Cerebellar nuclear complex (tissue), 1 donor: ENCODE measurements around the gene BEND5.

Experiments
- DNase-seq, 2 experiments: peaks; one replicate each; lab custom pipeline; 2025; lab: John Stamatoyannopoulos, UW

The BEND5 gene, protein sequence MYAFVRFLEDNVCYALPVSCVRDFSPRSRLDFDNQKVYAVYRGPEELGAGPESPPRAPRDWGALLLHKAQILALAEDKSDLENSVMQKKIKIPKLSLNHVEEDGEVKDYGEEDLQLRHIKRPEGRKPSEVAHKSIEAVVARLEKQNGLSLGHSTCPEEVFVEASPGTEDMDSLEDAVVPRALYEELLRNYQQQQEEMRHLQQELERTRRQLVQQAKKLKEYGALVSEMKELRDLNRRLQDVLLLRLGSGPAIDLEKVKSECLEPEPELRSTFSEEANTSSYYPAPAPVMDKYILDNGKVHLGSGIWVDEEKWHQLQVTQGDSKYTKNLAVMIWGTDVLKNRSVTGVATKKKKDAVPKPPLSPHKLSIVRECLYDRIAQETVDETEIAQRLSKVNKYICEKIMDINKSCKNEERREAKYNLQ

DNA sequence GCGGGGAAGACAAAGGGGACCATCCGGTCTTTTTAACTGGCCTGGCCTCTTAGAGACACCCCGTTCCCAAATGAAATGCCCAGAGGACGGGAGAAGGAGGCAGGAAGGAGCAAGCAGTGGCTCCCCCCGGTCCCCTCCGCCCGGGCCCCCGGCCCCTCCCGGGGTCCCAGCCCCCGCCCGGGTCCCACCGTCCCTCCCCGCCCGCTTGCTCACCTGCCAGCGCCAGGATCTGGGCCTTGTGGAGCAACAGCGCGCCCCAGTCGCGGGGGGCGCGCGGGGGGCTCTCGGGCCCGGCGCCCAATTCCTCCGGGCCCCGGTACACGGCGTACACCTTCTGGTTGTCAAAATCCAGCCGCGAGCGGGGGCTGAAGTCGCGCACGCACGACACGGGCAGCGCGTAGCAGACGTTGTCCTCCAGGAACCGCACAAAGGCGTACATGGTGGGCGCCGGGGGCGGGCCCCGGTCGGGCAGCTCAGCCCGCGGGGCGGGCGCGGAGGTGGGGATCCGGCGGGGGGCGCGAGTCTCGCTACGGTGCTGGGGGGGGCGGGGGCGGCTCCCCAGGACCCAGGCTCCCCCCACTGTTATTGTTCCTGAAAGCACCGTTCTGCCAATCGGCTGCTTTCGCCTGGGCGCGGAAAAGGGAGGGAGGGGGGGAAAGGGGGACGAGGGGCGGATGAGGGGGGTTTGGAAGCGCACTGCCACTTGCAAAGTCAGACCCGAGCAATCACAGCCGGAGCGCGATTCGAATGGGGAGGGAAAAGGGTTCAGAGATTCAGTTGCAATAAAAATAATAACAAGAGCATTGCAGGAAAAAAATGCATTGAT lies at the start of gene BEND5:
TSS of gene BEND5 (minus strand) at position 499 of the 826 bp plus-strand sequence. CDS start at position 439, 60 bp downstream.
- DNase-seq = peak in 1 of 2 experiments; percentile 4

GRCh38 chr1:48823168-48823567 lies 46.5 kb upstream of the BEND5 start:
- DNase-seq = no peak

GRCh38 chr1:48820491-48820890 lies 43.8 kb upstream of the BEND5 start:
- DNase-seq = no peak

DNA sequence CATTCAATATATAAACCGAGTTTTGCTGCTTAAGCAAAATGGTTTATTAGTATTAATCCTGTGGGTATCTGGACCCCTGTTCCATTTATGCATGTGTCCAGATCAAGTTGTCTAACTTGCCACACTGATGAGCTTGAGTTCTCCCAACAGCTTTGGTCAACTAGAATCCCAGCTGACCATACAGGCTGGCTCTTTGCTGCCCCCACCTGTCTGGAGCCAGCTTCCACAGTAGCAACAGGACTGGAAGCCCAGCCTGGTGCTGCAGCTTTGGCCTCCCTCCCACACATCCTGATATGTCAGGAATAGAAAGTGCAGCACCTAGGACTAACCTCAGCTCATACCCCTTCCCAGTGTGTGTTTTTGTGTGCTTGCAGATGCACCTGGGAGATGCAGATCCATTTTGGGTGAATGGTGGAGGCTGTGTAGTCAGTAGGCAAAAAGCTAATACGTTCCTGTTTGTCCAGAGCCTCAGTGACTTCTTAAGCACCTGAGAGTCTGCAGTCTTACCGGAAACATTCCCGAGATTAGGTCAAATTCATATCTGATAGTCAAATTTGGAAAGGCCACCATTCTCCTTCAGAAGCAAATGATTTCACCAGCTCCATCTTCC lies 40.9 kb upstream of the BEND5 start:
- DNase-seq = no peak

DNA sequence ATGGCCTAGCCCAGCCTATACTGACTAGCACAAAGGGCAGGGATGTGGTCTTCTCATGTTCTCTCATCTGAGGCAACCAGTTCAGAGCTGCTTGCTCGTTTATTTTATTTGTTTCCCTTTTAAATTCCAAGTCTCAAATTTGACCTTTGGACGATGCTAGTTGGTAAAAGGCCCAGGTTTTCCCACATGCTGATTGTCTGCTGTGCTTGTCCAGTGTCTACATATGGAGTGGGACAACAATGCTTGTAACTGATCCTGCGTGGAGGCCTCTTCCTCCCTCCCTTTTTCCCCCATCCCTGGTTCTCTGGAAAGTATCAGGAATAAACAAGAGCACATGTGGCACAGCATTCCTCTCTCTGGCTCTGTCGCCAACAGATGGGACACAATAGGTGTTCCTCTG lies 34.0 kb upstream of the BEND5 start:
- DNase-seq = no peak

DNA sequence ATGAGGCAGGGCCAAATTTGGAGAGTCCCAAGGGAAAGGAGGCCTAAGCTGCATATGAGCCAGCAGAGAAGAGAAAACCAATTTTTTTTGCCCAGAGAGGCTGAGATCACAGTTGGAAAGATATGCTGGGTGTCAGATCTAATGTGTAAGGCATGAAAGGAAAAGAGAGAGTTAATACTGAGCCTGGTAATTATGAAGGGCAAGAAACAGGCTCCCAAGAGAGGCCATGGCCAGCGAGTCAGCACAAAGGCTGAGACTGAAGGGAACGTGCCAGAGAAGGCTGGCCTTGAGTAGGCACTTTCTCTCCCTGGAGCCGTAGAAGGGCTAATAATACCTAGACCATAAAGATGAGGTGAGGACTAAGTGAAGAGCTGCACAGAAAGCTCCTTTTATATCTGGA lies 31.8 kb upstream of the BEND5 start:
- no peak for DNase-seq

DNA sequence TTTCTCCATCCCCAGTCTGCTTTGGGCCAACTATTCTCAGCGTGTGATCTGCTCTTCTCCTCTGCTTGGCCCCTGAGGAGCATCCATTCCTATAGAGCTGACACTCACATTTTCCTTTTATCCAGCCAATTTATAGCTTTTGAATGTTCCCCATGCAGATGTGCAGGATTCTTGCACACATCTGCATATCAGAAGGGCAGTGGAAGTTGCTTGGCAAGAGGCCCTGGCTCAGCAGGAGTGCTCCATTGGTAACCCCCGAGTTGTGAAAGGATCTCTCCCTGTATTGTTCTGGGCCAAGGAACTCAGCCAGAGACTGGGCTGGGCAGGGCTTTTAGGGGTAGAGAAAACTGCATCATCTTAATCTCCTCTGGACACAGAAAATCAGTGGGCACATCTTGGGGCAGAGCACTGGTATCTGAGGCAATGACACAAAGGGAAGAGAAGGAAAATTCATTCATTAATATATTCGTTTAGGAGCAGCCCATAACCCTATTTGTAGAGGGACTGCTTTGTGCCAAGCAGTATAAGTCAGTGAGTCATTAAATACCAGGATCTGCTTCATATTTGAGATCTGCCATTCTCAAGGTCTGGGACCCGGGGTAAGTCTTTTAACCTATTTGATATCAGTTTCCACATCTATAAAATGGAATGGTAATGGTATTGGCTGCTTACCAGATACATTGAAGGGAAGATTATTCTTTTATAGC lies 31.0 kb upstream of the BEND5 start:
- no peak for DNase-seq

DNA sequence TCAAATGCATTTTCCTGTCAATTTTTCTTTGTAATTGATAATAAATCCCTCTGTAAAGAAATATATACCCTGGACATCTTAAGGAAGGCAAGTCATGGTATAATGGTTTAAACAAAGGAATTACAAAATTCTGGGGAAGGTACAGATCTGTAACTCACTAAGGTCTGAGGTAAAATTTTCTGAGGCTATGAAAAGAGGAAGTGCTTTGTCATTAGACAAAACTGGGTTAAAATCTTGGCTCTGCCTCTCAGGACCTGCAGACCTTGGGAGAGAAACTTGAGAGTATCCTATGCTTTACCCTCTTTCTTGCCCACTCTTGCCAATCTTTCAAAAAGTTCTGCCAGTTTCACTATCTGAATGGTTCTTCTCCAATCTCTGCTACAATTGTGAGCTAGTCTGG lies 26.8 kb upstream of the BEND5 start:
- DNase-seq = no peak

GRCh38 chr1:48794816-48795215 lies 18.1 kb upstream of the BEND5 start:
- DNase-seq = no peak

GRCh38 chr1:48793863-48794262 lies 17.2 kb upstream of the BEND5 start:
- no peak for DNase-seq

- no peak for DNase-seq
Observed at GRCh38 chr1:48792961-48793360, 16.3 kb upstream of the BEND5 start.

GRCh38 chr1:48790397-48790796 lies 13.7 kb upstream of the BEND5 start:
- DNase-seq = no peak

- no peak for DNase-seq
Observed at GRCh38 chr1:48789903-48790302, 13.2 kb upstream of the BEND5 start.

DNA sequence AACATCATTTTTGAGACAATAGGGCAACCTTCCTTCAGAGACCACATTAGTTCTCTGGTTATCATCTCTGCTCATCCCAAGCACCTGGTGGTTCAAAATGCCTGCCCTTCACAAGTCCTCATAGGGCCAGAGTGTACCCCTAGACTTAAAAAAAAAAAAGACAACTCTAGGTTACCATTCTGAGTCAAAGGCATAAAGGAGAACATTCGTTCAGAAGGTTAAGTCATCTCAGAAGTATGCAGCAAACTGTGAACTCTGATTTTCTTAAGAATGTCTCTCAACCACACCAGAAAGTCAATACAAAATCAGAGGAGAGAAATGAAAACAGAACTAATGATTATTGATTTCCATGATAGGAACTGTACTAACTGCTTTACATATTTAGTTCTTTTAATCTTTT lies 9.2 kb upstream of the BEND5 start:
- DNase-seq = no peak

- no peak for DNase-seq
Observed at GRCh38 chr1:48784301-48784700, 7.6 kb upstream of the BEND5 start.

- no peak for DNase-seq
Observed at GRCh38 chr1:48777219-48777895, 666 bp upstream of the BEND5 start.

GRCh38 chr1:48775831-48776392 lies 779 bp downstream of the BEND5 start:
- no peak for DNase-seq

GRCh38 chr1:48773133-48773532 lies 3.6 kb downstream of the BEND5 start:
- no peak for DNase-seq

DNA sequence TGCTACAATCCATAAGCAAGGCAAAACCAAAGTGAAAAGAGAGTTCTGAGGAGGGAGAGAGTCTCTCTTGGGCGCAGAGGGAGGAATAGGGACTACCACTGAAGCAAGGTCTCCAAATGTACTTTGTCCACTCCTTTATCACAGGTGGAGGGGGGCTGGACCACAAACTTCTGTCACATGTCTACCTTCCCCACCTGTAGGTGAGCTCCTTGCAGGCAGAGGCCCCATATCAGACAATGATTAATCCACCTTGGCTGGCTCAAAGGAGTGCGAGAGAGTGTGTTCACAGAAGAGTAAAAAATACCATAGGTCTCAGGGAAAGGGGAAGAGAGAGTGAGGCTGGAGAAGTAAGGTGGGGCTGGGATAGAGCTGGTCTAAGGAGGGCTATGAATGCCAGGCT lies 4.5 kb downstream of the BEND5 start:
- DNase-seq = no peak

DNA sequence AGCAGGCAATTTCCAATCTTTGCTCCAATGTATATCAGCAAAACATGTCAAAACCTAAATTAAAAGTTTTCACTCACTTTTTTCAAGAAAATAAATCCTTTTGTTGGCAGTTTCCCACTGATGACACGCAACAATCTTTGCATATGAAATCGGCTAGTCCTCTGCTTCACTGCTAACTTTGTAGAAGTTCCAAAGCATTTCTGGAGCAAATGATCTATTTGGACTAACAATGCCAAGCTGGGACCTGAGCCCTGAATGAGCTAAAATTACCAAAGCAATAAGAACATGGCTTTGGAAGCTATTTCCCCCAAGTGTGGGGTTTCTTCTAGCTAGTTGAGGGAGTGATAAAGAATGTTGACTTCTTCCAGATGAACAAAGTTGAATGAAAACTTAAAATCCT lies 5.1 kb downstream of the BEND5 start:
- DNase-seq = no peak

DNA sequence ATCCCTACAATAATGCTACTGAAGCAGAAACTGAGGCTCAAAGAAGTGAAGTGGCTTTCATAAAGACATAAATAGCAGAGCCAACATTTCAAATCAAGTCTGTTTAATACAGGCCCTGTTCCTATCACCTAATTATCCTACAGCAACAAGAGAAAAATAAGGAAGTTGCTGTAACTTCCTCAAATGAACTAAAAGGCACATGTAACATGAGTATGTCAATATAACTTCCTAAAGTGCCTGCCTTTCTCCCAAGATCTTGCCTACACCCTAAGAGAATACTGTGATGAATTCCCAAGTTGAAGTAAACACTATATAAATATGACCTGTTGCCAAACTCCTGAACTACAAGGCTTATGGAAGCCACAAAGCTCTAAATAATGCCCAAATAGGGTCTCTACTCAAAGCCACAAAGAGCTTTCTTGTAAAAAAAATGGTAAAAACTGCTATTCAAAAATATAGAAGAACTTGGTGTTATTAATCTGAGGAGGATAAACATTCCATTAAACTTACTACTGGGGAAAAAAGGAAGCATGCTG lies 8.6 kb downstream of the BEND5 start:
- DNase-seq = no peak
